Suprapubic skin (tissue), 4 donors: Measurements from ENCODE around the gene SYT8. TPM values are rescaled to one million over a fixed set of nuclear protein-coding genes. Genes with fewer than 3 reads are reported as not detected.
A peak's percentile ranks its signal among the peaks of the same experiment; 100 is the strongest.

Source experiments
- DNase-seq, 2 donors: peaks; one replicate each; pipeline ENCODE4 v3.0.0-alpha.2; 2019; ENCODE audit warnings: low spot score in 2 of 2
- H3K27ac ChIP-seq: fragments of 200-600 bp; sonication (generic); one replicate; pipeline ENCODE4 v1.5.1; 2019
- H3K27me3 ChIP-seq: fragments of 200-600 bp; sonication (generic); one replicate; pipeline ENCODE4 v1.5.1; 2019
- H3K36me3 ChIP-seq: fragments of 200-600 bp; sonication (generic); one replicate; pipeline ENCODE4 v1.5.1; 2019
- H3K4me1 ChIP-seq: fragments of 200-600 bp; sonication (generic); one replicate; pipeline ENCODE4 v1.5.1; 2019
- H3K4me3 ChIP-seq: fragments of 200-600 bp; sonication (generic); one replicate; pipeline ENCODE4 v1.5.1; 2019; ENCODE audit warnings: mild to moderate bottlenecking
- H3K9me3 ChIP-seq: fragments of 200-600 bp; sonication (generic); one replicate; pipeline ENCODE4 v1.5.1; 2019
- CTCF ChIP-seq, 2 donors: fragments of 200-600 bp in 1 of 2; fragments of 450-650 bp in 1 of 2; sonication (generic) in 1 of 2; IDR thresholded peaks; one replicate each; pipeline ENCODE4 v1.5.1; 2016 to 2019; ENCODE audit warnings: antibody characterized with exemption in 2 of 2, mild to moderate bottlenecking in 1 of 2, moderate library complexity in 1 of 2
- EP300 ChIP-seq: sonication (generic); formaldehyde crosslinking; IDR thresholded peaks from one replicate; pipeline ENCODE4 v1.6.1; 2017; ENCODE audit warnings: antibody characterized with exemption
- POLR2A ChIP-seq, 2 donors: fragments of 450-650 bp; IDR thresholded peaks; one replicate each; pipeline ENCODE4 v1.6.1; 2017; ENCODE audit warnings: antibody characterized with exemption in 2 of 2, mild to moderate bottlenecking in 2 of 2, moderate library complexity in 2 of 2
- POLR2AphosphoS5 ChIP-seq, 3 donors: sonication (generic); formaldehyde crosslinking; IDR thresholded peaks; one replicate each; pipeline ENCODE4 v1.6.1; 2017; ENCODE audit warnings: antibody characterized with exemption in 3 of 3
- WGBS: methylation state at CpG from one replicate; pipeline ENCODE4 v1.1.5; 2018; 5-methylcytosine and 5-hydroxymethylcytosine counted together
- total RNA-seq, 4 donors: library from RNA; depleted of rRNA; stranded (reverse); fragments of >200 nt; gene quantifications; one replicate each; pipeline ENCODE4 v1.1.0, GENCODE V29; 2016

Gene SYT8
- total RNA-seq, 4 donors from 2014 or later, result 141 to 280 (median 193) TPM

GRCh38 chr11:1820463-1821325 is 14.1 kb upstream of the SYT8 start:
- Histone ChIP-seq H3K9me3 (no peaks in the 10 kb centered on the region), H3K27ac (peak overlapping the region; percentile 24), H3K27me3 (no peaks in the 10 kb centered on the region), H3K36me3 (no peaks in the 10 kb centered on the region), H3K4me1 (peaks cover 37% of the 10 kb centered on the region), H3K4me3 (no peak overlapping the region)
- 59% methylated on average over 14 of the region's 14 CpGs for WGBS
- DNase-seq, result no peak
- TF ChIP-seq EP300, result no peak
- no peak for TF ChIP-seq POLR2A (IDR thresholded peaks at IDR 0.05)
- TF ChIP-seq CTCF (IDR thresholded peaks at IDR 0.05), result no peak
- no peak for TF ChIP-seq POLR2AphosphoS5 (IDR thresholded peaks at IDR 0.05)

- Histone ChIP-seq H3K36me3 (no peaks in the 10 kb centered on the region), H3K9me3 (no peaks in the 10 kb centered on the region), H3K4me3 (no peak overlapping the region), H3K4me1 (peaks cover 46% of the 10 kb centered on the region), H3K27me3 (no peaks in the 10 kb centered on the region), H3K27ac (no peak overlapping the region)
- TF ChIP-seq POLR2AphosphoS5 (IDR thresholded peaks at IDR 0.05), result no peak
- no peak for TF ChIP-seq POLR2A (IDR thresholded peaks at IDR 0.05)
- no peak for TF ChIP-seq EP300
- TF ChIP-seq CTCF (IDR thresholded peaks at IDR 0.05), result no peak
- DNase-seq, result no peak
Measured at GRCh38 chr11:1821562-1821961, 13.2 kb upstream of the SYT8 start.

GRCh38 chr11:1822648-1823375 is 12.0 kb upstream of the SYT8 start:
- Histone ChIP-seq H3K27ac (no peak overlapping the region), H3K27me3 (no peaks in the 10 kb centered on the region), H3K36me3 (no peaks in the 10 kb centered on the region), H3K9me3 (no peaks in the 10 kb centered on the region), H3K4me3 (no peak overlapping the region), H3K4me1 (peaks cover 59% of the 10 kb centered on the region)
- WGBS, result 100% methylated on average over 1 of the region's 8 CpGs
- TF ChIP-seq POLR2AphosphoS5 (IDR thresholded peaks at IDR 0.05) (no peak), EP300 (no peak), CTCF (IDR thresholded peaks at IDR 0.05) (no peak), POLR2A (IDR thresholded peaks at IDR 0.05) (no peak)
- no peak for DNase-seq

DNA sequence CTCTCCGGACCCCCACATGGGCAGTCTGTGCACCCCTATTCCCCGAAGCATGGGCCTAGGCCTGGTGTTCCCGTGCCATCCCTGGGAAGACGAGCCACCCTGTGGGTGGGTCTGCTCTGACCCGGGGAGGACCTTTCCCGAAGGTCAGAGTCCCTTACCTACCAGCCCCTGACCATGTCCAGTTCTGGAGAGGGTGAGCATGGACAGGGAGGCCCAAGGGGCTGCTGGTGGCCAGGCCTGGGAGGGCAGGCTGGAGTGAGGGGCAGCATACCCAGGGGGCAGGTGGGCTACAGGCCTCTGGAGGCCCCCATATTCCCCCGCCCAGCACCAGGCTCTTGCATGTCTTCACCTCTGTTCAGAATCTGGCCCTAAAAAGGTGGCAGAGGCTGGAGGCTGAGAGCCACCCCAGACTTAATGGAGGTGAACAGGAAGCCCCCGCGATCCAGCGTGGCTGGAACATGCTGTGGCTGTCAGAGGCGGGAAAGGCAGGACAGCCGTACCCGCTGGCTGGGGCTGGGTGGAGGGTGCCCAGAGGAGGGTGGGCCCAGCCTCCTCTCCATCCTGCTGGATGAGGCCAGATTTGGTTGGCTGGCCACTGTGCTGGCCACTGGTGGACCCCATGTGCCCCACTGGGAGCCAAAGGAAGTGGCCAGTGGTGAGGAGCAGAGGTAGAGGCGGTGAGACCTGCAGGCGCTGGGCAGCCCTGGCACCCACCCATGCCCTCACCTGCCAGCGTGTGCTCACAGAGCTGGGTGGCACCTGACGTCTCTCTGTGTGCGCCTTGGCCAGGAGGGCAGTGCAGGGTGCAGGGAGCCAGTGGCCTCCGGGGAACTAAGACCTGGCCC is 11.2 kb upstream of the SYT8 start:
- DNase-seq, result no peak
- Histone ChIP-seq H3K4me3 (no peak overlapping the region), H3K27ac (no peak overlapping the region), H3K27me3 (no peaks in the 10 kb centered on the region), H3K9me3 (no peaks in the 10 kb centered on the region), H3K4me1 (peaks cover 66% of the 10 kb centered on the region), H3K36me3 (no peaks in the 10 kb centered on the region)
- 77% methylated on average over 9 of the region's 19 CpGs for WGBS
- no peak for TF ChIP-seq POLR2A (IDR thresholded peaks at IDR 0.05)
- TF ChIP-seq POLR2AphosphoS5 (IDR thresholded peaks at IDR 0.05), result no peak
- no peak for TF ChIP-seq EP300
- TF ChIP-seq CTCF (IDR thresholded peaks at IDR 0.05), result no peak
